Fibroblast of skin of right quadriceps (primary cell): ENCODE results near the gene GPR45.
A peak's percentile ranks its signal among the peaks of the same experiment; 100 is the strongest.

Experiments used
- DNase-seq: peaks from one replicate; pipeline ENCODE4 v3.0.0-alpha.2; 2013

GPR45 gene

DNA sequence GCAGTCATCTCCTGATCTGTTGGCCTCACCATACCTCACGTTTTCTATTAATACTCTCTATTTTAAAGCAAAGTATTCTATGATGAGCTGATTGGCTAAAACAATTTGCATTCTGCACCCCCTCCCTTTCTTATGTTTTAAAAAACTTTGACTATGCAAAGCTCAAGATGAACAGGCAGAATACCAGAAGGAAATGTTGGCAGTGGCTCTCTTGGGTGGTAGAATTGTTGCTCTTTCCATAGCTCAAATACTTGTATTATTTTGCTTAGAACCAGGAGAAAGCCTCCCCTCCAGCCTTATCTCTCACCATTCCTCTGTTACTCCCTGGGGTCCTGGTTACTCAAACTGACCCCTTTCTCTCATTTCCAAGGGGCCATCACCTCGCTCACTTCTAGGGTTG lies 14.4 kb downstream of the GPR45 start:
- no peak for DNase-seq

DNA sequence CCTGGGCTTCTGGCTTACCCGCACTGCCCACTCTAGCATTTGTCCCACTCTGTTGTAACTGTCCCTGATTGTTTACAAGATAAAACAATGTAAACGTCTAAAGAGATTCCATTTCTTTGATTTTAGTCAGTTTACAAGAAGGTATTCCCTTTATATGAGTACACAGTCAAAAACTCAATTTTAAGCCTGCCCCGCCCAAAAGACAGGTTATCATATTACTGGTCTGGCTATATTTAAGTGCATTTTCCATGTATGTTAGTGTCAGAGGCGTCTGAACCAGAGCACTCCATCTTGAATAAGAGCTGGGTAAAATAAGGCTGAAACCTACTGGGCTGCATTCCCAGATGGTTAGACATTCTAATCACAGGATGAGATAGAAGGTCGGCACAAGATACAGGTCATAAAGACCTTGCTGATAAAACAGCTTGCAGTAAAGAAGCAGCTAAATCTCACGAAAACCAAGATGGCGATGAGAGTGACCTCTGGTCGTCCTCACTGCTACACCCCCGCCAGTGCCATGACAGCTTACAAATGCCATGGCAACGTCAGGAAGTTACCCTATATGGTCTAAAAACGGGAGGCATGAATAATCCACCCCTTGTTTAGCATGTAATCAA lies 15.0 kb downstream of the GPR45 start:
- no peak for DNase-seq

DNA sequence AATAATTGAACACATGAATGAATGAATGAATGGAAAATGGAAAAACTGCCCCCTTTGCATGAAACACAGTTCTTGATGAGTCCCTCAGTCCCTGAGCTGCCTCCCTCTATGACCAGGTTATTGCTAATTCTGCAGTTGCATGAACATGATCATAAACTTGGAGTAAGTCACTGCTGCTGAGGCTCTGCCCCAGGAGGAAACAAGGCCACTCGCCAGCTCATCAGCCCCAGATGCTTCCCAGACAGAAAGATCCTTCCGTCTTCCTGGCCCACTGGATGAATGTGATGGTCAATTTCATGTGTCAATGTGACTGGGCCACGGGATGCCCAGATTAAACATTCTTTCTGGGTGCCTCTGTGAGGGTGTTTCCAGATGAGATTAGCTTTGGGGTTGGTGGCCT lies 16.4 kb downstream of the GPR45 start:
- peak; percentile 40 for DNase-seq

DNA sequence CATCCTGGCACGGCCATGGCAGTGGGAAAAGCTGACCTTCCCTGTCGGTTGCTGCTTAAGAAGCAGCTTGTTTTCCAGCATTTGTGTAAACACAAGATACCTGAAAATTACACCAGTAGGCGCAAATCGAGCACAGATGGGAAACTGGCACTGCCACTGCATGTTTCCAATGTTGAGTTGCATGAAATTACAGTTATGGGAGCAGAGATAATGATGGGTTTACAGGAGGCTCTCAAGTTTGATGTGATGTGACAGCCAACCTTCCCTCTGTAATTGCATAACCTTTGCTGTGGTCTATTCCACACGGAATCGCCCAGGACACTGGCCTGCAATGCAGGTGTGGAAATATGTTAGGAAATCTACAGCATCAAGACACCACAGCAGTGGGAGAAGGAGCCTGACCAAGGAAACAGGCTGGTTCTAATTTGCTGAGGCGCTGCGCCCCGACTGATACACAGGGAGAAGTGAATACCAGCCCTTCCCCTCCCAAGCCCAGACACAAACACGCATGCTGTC lies 17.4 kb downstream of the GPR45 start:
- no peak for DNase-seq

DNA sequence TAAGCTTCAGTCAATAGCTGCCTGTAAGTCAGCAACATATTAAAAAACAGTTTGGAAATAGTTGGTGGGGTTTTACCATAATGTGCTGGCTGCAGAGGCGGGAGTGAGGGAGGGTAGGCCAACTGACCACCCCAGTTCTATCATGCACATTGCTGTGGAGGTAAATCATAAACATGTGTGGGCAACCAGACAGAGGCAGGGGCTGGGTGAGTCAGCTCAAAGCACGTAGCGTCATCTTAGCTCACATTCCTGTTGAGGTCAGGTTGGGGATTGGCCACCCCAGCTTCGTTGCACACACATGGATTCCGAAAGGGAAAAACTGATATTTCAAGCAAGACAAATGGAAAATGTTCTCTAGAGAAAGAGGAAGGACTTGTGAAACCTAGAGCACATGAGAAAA lies 19.5 kb downstream of the GPR45 start:
- DNase-seq: peak; percentile 94

DNA sequence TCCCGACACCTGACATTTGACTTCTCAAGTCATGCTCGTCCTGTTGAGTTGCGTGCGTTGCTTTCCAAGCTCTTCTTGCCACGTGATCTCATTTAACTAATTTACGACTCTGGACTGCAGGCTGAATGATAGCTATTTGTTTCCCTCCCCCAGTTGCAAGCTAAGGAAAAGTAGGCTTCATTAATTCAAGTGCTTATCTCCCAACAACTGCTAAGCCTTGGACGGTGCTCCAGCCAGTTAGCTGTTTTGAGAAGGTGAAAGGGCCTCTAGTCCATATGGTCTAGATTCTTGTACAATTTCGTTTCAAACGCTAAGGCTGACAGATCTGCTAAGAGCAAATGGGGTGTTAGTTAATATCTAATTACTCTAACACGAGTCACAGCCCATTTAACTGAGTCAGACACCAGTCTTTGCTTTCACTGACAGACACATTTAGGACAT lies 21.1 kb downstream of the GPR45 start:
- peak; percentile 35 for DNase-seq

DNA sequence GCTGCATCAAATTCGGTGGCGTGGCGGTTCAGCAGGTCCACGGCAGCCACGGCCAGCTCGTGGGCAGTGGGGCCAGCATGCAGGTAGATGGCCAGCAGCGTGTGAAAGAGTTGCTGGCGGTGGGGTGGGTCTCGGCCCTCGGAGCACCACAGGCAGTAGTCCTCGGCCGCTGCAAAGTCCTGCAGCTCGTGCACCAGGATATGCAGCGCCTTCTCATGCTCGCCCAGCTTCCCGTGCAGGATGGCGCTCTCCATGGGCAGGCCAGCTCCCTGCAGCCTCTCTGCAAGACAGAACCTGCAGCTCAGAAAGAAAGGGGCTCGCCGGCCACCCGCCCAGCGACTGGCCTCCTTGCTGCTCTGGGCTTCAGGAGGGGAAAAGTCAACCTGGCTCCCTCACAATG lies 27.9 kb downstream of the GPR45 start:
- DNase-seq: no peak

DNA sequence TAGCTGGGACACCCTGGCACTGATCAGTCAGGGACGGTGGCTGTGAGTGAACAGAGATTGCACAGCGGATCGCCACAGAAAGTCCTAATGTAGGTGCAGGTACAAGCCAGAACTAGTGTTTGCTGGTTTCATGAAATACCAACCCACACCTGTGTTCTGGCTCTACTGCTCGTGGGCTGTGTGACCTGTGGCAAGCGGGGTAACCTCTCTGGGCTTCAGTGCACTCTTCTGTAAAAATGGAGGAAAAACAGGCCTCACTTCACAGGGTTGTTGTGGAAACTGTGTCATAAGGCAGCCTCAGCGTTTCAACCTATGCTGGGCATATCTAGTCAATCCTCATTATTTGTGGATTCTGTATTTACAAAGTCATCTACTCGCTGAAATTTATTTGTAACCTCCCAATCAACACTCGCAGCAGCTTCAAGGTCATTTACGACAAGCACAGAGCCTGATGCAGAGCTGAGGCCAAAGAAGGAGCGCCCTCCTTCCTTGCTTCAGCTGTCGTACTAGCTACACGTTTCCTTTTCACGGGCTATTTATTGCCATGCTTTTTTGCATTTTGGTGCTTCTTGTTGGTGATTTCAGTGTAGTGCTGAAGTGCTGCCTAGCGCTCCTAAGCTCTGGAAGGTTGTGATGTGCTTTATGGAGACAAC lies 30.0 kb downstream of the GPR45 start:
- DNase-seq: no peak

DNA sequence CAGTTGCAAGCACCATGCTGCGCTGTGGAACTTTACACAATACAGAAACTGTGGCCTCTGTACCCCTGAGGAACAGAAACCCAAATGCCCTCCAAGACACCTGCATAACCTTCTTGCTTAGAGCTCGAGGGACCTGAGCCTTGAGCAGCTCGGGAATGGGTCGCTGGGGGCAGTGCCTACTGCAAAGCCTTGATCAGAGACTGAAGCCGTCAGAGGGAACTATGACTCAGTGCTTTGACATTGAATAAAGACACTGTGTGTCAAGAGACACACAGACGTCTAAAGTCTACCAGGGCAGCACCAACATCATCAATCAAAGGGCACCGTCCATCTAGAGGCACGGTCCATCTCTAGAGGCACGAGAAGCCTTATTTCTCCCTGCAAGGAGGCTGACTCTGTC lies 30.6 kb downstream of the GPR45 start:
- DNase-seq: no peak

DNA sequence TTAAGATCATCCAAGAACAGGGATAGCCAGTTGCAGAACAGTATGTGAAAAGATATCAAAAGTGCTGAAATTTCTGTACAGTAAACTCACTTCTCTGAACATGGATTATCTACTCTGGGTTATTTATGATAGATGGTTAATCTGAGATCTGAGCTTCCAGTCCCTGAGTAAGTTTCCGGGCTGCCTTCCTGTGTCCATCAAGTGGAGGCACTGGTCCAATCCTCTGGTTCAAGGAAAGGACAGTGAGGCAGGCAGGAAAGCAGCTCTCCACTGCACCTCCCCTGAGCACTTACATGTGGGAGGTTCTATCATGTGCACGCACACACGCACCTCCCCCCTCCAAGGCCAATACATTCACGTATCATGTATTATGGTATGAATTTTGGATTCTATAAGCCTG lies 32.5 kb downstream of the GPR45 start:
- DNase-seq: no peak

DNA sequence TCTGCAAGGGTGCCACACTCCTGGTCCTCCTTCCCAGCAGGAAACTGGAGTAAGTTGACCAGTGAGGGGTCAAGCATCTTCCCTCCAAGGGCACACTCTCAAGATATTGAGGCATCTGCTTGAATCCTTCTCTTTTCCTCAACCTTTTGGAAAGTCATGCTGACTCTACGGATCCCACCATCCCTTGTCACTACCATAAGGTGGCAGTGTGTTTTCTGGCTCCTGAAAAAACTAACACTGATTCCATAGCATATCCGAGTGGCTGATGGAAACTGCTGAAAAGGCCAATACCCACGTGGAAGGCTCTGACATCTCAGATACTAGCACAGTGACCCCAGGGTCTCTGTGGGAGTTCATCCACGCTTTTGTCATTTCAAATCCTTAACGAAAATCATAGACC lies 37.1 kb downstream of the GPR45 start:
- no peak for DNase-seq

DNA sequence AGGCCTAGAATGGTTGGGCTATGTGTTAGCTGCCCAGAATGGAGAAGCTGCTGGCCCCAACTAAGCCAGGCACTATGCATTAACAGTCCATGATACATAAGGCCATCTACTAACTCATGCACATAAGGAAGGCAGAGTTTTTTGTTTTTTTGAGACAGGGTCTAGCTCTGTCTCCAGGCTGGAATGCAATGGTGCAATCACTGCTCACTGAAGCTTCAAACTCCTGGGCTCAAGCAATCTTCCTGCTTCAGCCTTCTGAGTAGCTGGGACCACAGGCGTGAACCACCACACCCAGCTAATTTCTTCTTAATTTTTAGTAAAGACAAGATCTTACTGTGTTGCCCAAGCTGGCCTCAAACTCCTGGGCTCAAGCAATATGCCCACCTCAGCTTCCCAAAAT lies 37.6 kb downstream of the GPR45 start:
- no peak for DNase-seq

DNA sequence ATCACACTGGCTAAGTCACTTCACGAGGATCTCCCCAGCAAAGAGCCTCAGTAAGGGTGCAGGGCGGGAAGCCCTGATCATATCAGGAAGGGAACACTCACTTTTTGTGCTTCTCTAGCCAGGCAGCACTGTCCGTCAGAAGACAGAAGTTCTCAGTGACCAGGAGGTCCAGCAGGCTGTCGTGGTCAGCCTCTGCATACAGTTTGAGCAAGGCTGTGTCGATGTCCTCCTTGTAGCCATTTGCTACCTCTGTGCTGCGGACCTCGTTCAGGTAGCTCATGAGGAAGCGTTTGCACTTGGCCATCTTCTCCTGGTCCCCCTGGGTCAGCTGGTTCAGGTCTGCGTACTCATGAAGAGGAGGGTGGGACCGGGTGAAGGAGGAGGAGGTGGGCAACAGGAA lies 38.7 kb downstream of the GPR45 start:
- no peak for DNase-seq

DNA sequence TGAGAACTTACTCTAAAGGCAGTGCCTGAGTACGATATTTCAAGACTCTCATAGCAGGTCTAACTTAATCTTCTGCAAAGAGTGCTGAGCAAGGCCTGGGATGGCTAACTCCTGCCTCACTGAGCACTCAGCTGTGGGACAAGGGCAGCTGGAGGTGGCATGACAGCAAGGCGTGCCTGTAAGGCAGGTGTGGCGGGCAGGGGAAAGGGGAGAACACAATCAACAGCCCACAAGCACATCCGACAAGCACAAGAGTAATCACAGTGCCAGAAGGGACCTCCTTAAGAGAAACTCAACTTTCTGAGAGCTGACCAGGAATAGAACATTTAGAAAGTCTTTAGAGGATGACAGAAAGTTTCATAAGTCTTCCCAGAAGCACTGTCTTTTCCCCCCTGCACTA lies 42.0 kb downstream of the GPR45 start:
- DNase-seq: no peak

DNA sequence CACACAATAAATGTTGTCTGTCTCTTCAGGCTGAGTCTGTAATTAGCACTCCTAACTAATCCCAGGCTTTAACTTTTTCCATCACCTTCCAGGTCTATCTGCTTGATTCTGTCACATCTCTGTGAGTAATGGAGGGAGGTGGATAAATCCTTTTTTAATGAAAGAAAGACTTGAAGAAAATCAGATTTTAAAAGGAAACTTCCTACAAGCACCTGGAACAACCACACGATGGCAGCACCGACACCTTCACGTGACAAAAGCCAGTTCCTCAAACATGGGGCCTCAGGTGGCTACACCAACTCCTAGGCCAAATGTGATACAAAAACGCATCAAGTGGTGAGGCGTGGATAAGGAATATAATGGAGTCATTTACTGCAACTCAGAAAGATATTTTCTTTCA lies 46.1 kb downstream of the GPR45 start:
- DNase-seq: peak; percentile 20

DNA sequence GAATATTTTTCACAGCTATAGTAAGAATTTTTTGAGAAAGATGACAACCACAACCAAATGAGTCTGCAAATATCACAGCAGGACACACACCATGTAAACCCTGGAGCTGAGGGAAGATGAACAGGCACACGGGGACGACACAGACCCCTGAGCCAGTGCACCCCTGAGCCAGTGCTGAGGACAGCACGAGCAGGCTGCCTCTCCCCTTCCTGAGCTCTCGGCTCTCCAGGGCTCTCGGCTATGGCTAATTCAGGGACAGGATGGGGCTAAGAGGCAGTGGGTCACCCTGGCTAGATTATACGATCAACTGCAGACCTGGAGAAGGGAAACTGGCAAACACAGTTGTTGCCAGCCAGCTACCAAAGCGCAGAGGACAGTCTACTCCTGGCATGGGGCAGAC lies 46.6 kb downstream of the GPR45 start:
- no peak for DNase-seq

DNA sequence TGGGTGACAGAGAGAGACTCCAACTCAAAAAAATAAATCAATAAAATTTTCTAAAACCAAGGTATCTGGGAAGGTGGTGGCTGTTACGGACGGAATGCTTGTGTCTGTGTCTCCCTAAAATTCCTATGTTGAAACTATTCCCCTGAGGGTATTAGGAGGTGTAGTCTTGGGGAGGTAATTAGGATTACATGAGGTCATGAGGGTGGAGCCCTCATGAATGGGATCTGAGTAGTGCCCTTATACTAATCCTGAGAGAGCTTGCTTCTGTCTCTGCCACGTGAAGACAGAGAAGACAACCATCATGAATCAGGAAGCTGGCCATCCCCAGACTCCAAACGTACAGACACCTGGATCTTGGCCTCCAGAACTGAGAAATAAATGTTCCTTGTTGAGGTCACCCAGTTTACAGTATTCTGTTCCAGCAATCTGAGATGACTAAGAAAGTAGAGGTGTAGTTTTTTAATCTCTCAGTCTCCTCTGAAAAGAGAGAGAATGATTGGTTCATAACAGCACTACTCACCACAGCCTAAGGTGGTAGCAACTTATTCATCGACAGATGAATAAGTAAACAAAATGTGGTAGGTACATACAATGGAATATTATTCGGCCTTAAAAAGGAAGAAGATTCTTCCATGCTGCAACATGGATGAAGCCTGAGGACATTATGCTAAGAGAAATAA lies 49.6 kb downstream of the GPR45 start:
- DNase-seq: no peak

DNA sequence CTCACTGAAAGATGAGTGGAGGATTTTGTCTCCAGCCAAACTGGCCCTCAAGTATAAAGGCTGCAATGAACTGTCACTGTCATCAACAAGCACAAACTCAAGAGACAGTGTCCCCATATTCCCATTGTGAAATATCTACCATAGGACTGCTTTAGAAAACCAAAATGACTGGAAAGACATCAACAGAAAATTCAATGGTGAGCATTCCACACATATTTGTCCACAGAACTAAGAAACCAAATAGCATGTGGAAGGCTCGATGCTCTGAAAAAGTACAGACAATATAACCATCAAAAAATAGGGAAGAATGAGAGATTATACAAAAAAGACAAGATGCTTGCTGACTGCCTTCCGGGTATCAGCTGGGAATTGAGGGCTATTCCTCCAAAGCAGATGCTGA lies 50.4 kb downstream of the GPR45 start:
- DNase-seq: peak; percentile 11
